ENCODE data around the gene IGF1R.

GRCh38 chr15:98887976-98888375, 239.6 kb downstream of the IGF1R start:
- TF ChIP-seq REST (IDR thresholded peaks at IDR 0.05; ENCODE audit: insufficient replicate concordance, low read depth) (no peak), CTCF (IDR thresholded peaks at IDR 0.05; ENCODE audit: insufficient read depth, low read length) (no peak), POLR2AphosphoS5 (IDR thresholded peaks at IDR 0.05; ENCODE audit: low read depth) (no peak)
